NCI-H2196 (cell line): ENCODE measurements around the gene AKIP1.
A peak's percentile ranks its signal among the peaks of the same experiment; 100 is the strongest.
"Not testable (repeated sequence)": the region's sequence is repeated elsewhere in the genome, so short reads cannot be mapped to it uniquely, and the experiment has no call there.

Experiments
- DNase-seq: peaks from one replicate; lab custom pipeline; 2025; ENCODE audit not compliant: unreplicated experiment; lab: John Stamatoyannopoulos, UW

Gene AKIP1

DNA sequence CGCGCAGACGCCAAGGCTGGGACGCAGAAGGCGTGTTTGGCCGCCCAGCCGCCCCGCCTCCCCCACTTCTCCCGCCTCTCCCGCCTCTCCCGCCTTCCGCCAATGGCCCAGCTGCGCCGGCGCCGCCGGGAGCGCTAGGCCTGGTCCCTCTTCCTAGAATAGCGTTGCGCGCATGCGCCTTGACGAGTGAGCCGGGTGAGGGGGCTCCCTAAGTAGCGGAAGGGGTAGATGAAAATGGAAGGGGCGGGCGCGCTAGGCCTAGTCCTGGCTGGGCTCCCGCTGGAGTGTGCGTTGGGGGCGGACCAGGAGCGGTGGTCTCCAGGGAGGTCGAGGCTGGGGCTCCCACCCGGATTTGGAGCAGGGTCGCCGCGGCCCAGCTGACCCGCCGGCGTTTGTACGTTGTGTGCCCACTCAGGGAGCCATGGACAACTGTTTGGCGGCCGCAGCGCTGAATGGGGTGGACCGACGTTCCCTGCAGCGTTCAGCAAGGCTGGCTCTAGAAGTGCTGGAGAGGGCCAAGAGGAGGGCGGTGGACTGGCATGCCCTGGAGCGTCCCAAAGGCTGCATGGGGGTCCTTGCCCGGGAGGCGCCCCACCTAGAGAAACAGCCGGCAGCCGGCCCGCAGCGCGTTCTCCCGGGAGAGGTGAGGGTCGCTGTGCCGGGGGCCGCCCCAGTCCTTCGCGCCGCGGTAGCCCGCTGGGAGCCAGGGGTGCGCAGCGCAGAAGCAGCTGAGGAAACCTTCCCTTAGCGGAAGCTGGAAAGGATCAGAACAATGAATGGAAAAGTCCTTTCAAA is at the start of gene AKIP1:
Gene AKIP1, plus strand, starts transcription at position 161 of the 795 bp plus-strand sequence. Its CDS starts 261 bp downstream, at position 422.
- peak; percentile 97 for DNase-seq

DNA sequence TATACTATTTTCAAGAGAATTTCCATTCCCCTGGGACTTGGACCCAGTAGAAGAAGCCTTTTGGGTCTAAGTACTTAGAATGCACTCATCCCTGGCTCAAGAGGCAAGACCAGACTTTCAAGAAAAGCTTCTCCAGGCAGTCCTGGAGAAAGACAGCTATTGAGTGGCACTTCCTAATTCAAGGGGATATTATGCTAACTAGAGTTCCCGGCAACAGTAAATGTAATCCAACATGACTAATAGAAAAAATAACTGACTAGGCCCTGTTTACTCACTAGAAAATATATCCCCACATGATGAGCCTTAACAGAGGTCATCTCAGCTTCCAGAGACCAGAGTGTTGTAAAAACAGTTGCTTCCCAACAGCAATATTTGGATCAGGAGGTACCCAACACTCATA is 47.2 kb upstream of the AKIP1 start:
- no peak for DNase-seq

- DNase-seq, result no peak
Observed at GRCh38 chr11:8865304-8865703, 45.7 kb upstream of the AKIP1 start.

- no peak for DNase-seq
Observed at GRCh38 chr11:8867035-8867434, 44.0 kb upstream of the AKIP1 start.

- no peak for DNase-seq
Observed at GRCh38 chr11:8867931-8868631, 42.9 kb upstream of the AKIP1 start.

DNA sequence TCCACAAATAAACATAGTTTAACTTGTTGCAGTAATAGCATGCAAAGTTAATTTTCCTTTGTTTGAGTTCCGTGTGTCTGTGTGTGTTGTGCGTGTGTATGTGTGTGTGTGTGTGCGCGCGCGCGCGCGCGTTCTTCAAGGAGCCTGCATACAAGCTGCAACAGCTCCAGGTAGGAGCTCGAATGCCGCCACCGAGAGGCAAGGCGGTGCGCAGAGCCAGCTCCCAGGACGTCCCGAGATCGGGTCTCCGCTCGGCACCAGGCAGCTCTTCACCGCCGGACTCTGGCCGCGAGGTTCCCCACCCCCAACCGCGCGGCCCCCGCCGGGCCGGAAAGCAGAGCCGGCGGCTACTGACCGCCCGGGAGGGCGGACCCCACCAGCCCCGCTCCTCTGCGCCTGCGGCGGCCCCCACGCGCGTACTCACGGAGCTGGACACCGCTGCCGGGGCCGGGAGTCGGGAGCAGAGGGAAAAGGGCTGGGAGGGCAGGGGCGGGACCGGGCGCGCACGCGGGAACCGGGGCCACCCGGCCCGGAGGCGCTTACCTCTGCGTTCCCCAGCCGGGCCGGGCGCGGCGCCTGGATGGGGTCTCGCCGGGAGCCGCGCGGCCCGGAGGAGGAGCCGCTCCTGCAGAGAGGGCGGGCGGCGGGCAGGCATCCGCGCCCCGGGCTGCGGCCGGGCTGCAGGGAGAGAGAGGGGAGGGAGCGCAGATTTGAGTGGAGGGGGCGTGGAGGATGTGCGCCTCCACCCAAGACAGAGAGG is 40.4 kb upstream of the AKIP1 start:
- peak; percentile 48 for DNase-seq

- peak; percentile 44 for DNase-seq
Observed at GRCh38 chr11:8871171-8871775, 39.7 kb upstream of the AKIP1 start.

DNA sequence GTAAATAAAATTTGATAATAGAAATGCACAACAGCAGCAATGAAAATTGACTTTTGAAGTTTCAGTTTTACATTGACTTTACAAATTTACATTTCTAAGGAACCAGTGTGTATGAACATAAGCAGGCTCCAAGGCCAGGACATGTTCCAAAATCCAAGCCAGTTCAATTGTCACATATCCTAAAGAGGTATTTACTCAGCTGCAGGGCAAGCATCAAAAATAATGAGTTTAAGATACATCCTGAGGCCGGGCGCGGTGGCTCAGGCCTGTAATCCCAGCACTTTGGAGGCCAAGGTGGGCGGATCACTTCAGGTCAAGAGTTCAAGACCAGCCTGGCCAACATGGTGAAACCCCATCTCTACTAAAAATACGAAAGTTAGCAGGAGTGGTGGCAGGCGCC is 39.0 kb upstream of the AKIP1 start:
- DNase-seq, result peak; percentile 9

- DNase-seq, result no peak
Observed at GRCh38 chr11:8873741-8874405, 37.1 kb upstream of the AKIP1 start.

- no peak for DNase-seq
Observed at GRCh38 chr11:8878771-8879170, 32.2 kb upstream of the AKIP1 start.

GRCh38 chr11:8881585-8881984 is 29.4 kb upstream of the AKIP1 start:
- not testable (repeated sequence) for DNase-seq

DNA sequence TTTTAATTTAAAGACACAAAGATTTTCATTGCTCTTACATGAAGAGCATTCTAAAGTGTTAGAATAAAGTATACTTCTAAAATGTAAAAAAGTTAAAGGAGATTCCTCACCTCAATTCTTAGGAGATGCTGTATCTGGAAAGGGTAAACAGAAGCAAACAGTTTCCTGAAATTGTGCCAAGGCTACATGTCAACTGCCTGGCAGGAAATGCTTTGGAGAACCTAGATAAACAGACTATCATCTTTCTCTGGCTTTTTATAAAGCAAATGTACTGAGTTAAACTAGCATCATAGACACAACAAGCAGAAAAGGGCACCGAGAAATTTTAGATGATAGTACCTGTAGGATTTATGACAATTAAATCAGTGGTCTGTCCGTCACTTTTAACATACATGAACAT is 24.7 kb upstream of the AKIP1 start:
- DNase-seq, result peak; percentile 79

- DNase-seq, result not testable (repeated sequence)
Observed at GRCh38 chr11:8891185-8891584, 19.8 kb upstream of the AKIP1 start.

- DNase-seq, result no peak
Observed at GRCh38 chr11:8899119-8899753, 11.8 kb upstream of the AKIP1 start.

DNA sequence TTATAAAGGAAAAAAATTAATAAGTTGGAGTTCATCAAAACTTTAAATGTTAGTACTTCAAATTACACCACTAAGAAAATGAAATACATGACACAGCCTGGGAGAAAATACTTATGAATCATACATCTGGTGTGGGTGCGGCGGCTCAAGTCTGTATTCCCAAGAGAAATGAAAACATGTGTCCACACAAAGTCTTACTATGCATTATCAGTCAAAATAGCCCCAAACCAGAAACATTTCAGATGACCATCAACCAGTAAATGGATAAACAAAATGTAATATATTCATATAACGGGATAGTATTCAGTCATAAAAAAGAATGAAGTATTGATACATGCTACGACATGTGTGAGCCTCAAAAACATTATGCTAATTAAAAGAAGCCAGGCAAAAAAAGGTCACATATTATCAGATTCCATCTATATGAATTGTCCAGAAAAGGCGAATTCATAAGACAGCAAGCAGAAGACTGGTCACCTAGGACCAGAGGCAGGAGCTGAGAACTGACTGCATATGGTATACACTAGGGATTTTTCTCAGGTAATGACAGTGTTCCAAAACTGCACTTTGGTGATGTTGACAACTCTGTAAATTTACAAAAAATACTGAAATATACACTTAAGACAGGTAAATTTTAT is 5.3 kb upstream of the AKIP1 start:
- DNase-seq, result no peak

DNA sequence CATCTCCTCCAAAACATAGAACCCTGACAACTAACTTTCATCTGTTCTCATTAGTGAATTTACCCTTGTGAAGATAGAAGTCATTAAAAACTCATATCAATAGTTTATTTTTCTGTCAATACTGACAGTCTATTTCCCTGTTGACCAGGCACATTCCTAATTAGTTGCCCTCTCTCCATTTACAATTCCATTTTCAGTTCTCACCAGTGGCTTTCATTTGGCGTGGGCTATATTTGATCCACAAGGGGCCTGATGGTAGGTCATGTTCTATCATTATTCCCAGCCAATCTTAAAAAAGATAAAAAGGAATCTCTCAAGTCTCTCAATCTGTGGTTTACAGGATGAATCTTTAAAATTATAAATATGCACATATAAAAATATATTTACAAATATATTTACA is 3.9 kb upstream of the AKIP1 start:
- no peak for DNase-seq

DNA sequence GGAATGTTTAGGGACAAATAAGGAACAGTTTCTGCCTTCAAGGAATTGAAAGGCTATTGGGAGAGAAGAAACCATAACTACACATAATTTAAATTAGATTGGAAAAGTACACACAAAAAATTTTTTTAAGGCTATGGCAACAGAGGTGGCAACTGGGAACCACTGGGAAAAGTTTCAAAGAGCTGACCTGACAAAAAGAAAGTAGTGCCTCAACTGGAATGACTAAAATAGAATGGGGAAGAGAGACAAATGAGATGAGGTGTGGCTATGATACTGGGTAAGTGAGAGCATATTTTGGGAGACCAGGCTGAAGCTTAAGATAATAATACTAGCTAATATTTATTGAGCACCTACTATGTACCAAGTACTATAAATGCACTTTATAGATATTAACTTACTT is 2.9 kb upstream of the AKIP1 start:
- DNase-seq, result no peak

GRCh38 chr11:8910649-8911026 is 351 bp upstream of the AKIP1 start:
- no peak for DNase-seq

GRCh38 chr11:8913961-8914660 is 3.1 kb downstream of the AKIP1 start:
- peak; percentile 47 for DNase-seq
